WTC11 (cell line): ENCODE results near the gene IP6K3. TPM values are rescaled to one million over a fixed set of nuclear protein-coding genes. Genes with fewer than 3 reads are reported as not detected.

Experiments used
- ATAC-seq: fragments of 200-7000 bp; cut with Tn5 transposase; 2 replicates; pipeline ENCODE4 v1.10.0; 2021; ENCODE audit warnings: mild to moderate bottlenecking, moderate library complexity
- CTCF ChIA-PET: fragments of 300-600 bp; sonication (Branson Sonifier 250); formaldehyde crosslinking; loops from one replicate; lab custom pipeline; 2021; ENCODE audit warnings: antibody characterized with exemption; lab: Charles Lee
- POLR2A ChIA-PET: fragments of 350-600 bp; sonication (Branson Sonifier 250); formaldehyde crosslinking; loops from one replicate; lab custom pipeline; 2021; ENCODE audit warnings: antibody characterized with exemption; lab: Charles Lee
- DNase-seq: peaks from one replicate; pipeline ENCODE4 v3.0.0; 2021; ENCODE audit warnings: low spot score
- H3K27ac Mint-ChIP-seq: 2 replicates; pipeline ENCODE4 v1.8.0; 2021; ENCODE audit warnings: mixed read lengths
- H3K27me3 Mint-ChIP-seq: 2 replicates; pipeline ENCODE4 v1.8.0; 2021; ENCODE audit warnings: low read depth, mild to moderate bottlenecking, moderate library complexity, mixed read lengths
- H3K36me3 Mint-ChIP-seq: 2 replicates; pipeline ENCODE4 v1.8.0; 2021; ENCODE audit warnings: mixed read lengths
- H3K4me1 Mint-ChIP-seq: 2 replicates; pipeline ENCODE4 v1.8.0; 2022; ENCODE audit warnings: mixed read lengths
- H3K4me3 Mint-ChIP-seq: 2 replicates; pipeline ENCODE4 v1.8.0; 2021; ENCODE audit warnings: mild to moderate bottlenecking, moderate library complexity, mixed read lengths
- H3K9me3 Mint-ChIP-seq: 2 replicates; pipeline ENCODE4 v1.8.0; 2021; ENCODE audit warnings: mixed read lengths
- GABPB1 ChIP-seq: sonication (generic); formaldehyde crosslinking; IDR thresholded peaks from 2 replicates; pipeline ENCODE4 v1.8.1; 2023; ENCODE audit warnings: mild to moderate bottlenecking, missing genetic modification reagents
- GTF2I ChIP-seq: fragments of 250-450 bp; sonication (Bioruptor Pico); conservative IDR thresholded peaks from 2 replicates; pipeline ENCODE4 v1.4.0; 2021; ENCODE audit warnings: mild to moderate bottlenecking
- JAZF1 ChIP-seq: fragments of 250-450 bp; sonication (Bioruptor Pico); IDR thresholded peaks from 2 replicates; pipeline ENCODE4 v1.9.0; 2021; ENCODE audit warnings: moderate library complexity, mild to moderate bottlenecking, inconsistent platforms
- JUN ChIP-seq: sonication (generic); formaldehyde crosslinking; IDR thresholded peaks from 2 replicates; pipeline ENCODE4 v1.8.0; 2023; ENCODE audit warnings: mild to moderate bottlenecking, missing genetic modification reagents
- KAT7 ChIP-seq: sonication (generic); formaldehyde crosslinking; IDR thresholded peaks from 2 replicates; pipeline ENCODE4 v1.8.1; 2023; ENCODE audit warnings: missing genetic modification reagents, mild to moderate bottlenecking, borderline replicate concordance
- MYBL2 ChIP-seq: sonication (generic); formaldehyde crosslinking; IDR thresholded peaks from 2 replicates; pipeline ENCODE4 v1.8.1; 2023; ENCODE audit warnings: mild to moderate bottlenecking, moderate library complexity, missing genetic modification reagents
- NFE2L1 ChIP-seq: sonication (generic); formaldehyde crosslinking; IDR thresholded peaks from 2 replicates; pipeline ENCODE4 v1.8.1; 2023; ENCODE audit warnings: missing genetic modification reagents
- NR1H2 ChIP-seq: sonication (generic); formaldehyde crosslinking; IDR thresholded peaks from 2 replicates; pipeline ENCODE4 v1.9.0; 2021; ENCODE audit warnings: mild to moderate bottlenecking, moderate library complexity, missing genetic modification reagents
- NR3C1 ChIP-seq: sonication (generic); formaldehyde crosslinking; conservative IDR thresholded peaks from 2 replicates; pipeline ENCODE4 v1.8.1; 2023; ENCODE audit warnings: low read depth, mild to moderate bottlenecking, missing genetic modification reagents
- RELA ChIP-seq: sonication (generic); formaldehyde crosslinking; IDR thresholded peaks from 2 replicates; pipeline ENCODE4 v1.8.1; 2022; ENCODE audit warnings: missing genetic modification reagents, mild to moderate bottlenecking, borderline replicate concordance
- SP1 ChIP-seq: sonication (generic); formaldehyde crosslinking; conservative IDR thresholded peaks from 2 replicates; pipeline ENCODE4 v1.8.1; 2022; ENCODE audit warnings: missing genetic modification reagents
- TEAD4 ChIP-seq: sonication (generic); formaldehyde crosslinking; IDR thresholded peaks from 2 replicates; pipeline ENCODE4 v1.8.0; 2022; ENCODE audit warnings: mild to moderate bottlenecking, missing genetic modification reagents
- ZNF121 ChIP-seq: sonication (generic); formaldehyde crosslinking; IDR thresholded peaks from 2 replicates; pipeline ENCODE4 v1.8.0; 2023; ENCODE audit warnings: missing genetic modification reagents
- ZNF138 ChIP-seq: sonication (generic); formaldehyde crosslinking; conservative IDR thresholded peaks from 2 replicates; pipeline ENCODE4 v1.8.1; 2022; ENCODE audit warnings: mild to moderate bottlenecking, moderate library complexity, missing genetic modification reagents
- ZNF219 ChIP-seq: sonication (generic); formaldehyde crosslinking; IDR thresholded peaks from 2 replicates; pipeline ENCODE4 v1.8.0; 2023; ENCODE audit warnings: missing genetic modification reagents, mild to moderate bottlenecking, borderline replicate concordance
- ZNF263 ChIP-seq: sonication (generic); formaldehyde crosslinking; IDR thresholded peaks from 2 replicates; pipeline ENCODE4 v1.8.1; 2022; ENCODE audit warnings: low read depth, mild to moderate bottlenecking, moderate library complexity, missing genetic modification reagents
- ZNF396 ChIP-seq: fragments of 250-450 bp; sonication (Bioruptor Pico); IDR thresholded peaks from 2 replicates; pipeline ENCODE4 v1.8.0; 2021; ENCODE audit warnings: mild to moderate bottlenecking, moderate library complexity, borderline replicate concordance
- ZNF416 ChIP-seq: fragments of 250-450 bp; sonication (Bioruptor Pico); IDR thresholded peaks from 2 replicates; pipeline ENCODE4 v1.9.0; 2021; ENCODE audit warnings: mild to moderate bottlenecking, inconsistent platforms
- total RNA-seq: library from RNA; stranded (reverse); gene quantifications from 3 replicates; pipeline ENCODE4 v1.2.3, GENCODE V29; 2021
- TF ChIP-seq, protein P1 (sequence below): sonication (generic); formaldehyde crosslinking; IDR thresholded peaks from 2 replicates; pipeline ENCODE4 v1.8.0; 2022; ENCODE audit warnings: missing genetic modification reagents
- TF ChIP-seq, protein P2 (sequence below): fragments of 250-450 bp; sonication (Bioruptor Pico); IDR thresholded peaks from 2 replicates; pipeline ENCODE4 v1.9.0; 2021; ENCODE audit warnings: moderate library complexity, mild to moderate bottlenecking, inconsistent platforms, borderline replicate concordance
- TF ChIP-seq, protein P3 (sequence below): sonication (generic); formaldehyde crosslinking; IDR thresholded peaks from 2 replicates; pipeline ENCODE4 v1.8.0; 2023; ENCODE audit warnings: missing genetic modification reagents, mild to moderate bottlenecking, borderline replicate concordance
- TF ChIP-seq, protein P4 (sequence below): sonication (generic); formaldehyde crosslinking; IDR thresholded peaks from 2 replicates; pipeline ENCODE4 v1.8.0; 2022; ENCODE audit warnings: mild to moderate bottlenecking, missing genetic modification reagents
- TF ChIP-seq, protein P5 (sequence below): sonication (generic); formaldehyde crosslinking; IDR thresholded peaks from 2 replicates; pipeline ENCODE4 v1.8.0; 2023; ENCODE audit warnings: missing genetic modification reagents
- TF ChIP-seq, protein P6 (sequence below): sonication (generic); formaldehyde crosslinking; IDR thresholded peaks from 2 replicates; pipeline ENCODE4 v1.8.0; 2022; ENCODE audit warnings: mild to moderate bottlenecking, missing genetic modification reagents

The IP6K3 gene
- total RNA-seq, 1 experiment from 2014 or later = 1.1 TPM

DNA sequence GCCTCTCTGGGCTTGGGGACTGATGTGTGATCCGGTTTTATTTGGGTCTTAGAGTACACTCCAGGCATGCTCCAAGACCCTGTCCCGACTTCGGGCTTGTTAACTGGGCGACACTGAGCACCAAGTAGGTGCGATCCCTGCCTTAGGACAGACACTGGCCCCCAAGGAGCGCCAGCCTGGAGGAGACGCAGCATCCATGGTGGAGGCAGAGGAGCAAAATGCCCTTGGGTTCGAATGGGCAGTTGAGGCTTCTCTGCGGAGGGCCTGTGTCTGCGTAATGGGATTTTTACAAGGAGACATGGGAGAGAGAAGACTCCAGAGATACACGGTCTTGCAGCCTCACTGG lies 42.8 kb upstream of the IP6K3 start (continued):
- TF ChIP-seq, protein P1, sequence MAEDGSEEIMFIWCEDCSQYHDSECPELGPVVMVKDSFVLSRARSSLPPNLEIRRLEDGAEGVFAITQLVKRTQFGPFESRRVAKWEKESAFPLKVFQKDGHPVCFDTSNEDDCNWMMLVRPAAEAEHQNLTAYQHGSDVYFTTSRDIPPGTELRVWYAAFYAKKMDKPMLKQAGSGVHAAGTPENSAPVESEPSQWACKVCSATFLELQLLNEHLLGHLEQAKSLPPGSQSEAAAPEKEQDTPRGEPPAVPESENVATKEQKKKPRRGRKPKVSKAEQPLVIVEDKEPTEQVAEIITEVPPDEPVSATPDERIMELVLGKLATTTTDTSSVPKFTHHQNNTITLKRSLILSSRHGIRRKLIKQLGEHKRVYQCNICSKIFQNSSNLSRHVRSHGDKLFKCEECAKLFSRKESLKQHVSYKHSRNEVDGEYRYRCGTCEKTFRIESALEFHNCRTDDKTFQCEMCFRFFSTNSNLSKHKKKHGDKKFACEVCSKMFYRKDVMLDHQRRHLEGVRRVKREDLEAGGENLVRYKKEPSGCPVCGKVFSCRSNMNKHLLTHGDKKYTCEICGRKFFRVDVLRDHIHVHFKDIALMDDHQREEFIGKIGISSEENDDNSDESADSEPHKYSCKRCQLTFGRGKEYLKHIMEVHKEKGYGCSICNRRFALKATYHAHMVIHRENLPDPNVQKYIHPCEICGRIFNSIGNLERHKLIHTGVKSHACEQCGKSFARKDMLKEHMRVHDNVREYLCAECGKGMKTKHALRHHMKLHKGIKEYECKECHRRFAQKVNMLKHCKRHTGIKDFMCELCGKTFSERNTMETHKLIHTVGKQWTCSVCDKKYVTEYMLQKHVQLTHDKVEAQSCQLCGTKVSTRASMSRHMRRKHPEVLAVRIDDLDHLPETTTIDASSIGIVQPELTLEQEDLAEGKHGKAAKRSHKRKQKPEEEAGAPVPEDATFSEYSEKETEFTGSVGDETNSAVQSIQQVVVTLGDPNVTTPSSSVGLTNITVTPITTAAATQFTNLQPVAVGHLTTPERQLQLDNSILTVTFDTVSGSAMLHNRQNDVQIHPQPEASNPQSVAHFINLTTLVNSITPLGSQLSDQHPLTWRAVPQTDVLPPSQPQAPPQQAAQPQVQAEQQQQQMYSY (CRISPR knock-in tag) = no peak
- TF ChIP-seq JAZF1 (no peak), ZNF396 (no peak), GABPB1 (CRISPR knock-in tag) (no peak), MYBL2 (no peak)

DNA sequence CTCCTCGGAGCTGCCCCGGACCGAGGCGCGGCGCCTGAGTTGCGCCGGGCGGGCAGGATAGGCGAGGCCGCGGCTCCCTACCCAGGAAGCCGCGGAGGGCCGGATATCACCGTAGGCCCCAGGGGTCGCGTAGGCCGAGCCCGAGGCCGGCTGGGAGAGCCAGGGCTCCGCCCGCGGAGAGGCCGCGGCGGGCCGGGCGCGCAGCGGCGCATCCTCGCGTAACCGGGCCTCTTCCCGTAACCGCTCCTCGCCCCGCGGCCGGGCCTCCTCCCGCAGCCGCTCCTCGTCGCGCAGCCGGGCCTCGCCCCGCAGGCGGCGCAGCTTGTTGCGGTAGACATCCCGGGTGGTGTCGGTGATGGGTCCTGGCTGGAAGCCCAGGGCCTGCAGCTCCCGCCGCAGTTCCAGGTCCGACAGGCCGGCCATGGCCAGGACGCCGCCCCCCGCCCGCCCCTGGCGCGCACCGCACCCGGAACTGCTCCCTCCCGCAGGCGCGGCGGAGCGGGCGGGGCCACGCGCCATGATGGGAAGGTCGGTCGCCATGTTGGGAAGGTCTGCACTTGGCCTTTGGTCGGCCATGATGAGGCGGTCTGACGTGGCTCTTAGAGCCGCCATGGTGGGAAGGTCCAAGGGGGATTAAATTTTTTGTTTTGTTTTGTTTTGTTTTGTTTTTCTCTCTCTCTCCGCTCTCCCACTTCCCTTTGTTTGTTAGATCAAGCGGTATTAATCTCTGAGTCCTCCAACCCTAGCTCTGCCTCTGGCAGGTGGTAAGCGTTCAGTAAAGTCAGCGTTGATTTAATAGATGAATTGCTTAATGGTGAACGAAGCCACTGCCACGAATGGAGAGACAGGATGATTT lies 42.2 kb upstream of the IP6K3 start, which contains the start of gene LEMD2:
TSS of gene LEMD2 (minus strand) at position 437 of the 856 bp plus-strand sequence. CDS start at position 423, 14 bp downstream.
- Mint-ChIP-seq H3K4me3 (peak within 1 kb of the TSS; percentile 86), H3K27ac (peak within 1 kb of the TSS; percentile 86), H3K27me3 (no peaks in the 10 kb centered on the region), H3K4me1 (peaks cover 81% of the 10 kb centered on the region), H3K36me3 (peaks cover 8% of the 10 kb centered on the region), H3K9me3 (no peaks in the 10 kb centered on the region)
- ChIA-PET POLR2A (interaction anchor here (1.3 to 1.4 kb wide), 2 partner anchors 10 to 77 kb away, joined by 4 read pairs; partner anchors contain the start of gene UQCC2), CTCF (interaction anchor here (1.0 to 4.2 kb wide), 3 partner anchors 18 to 34 kb away, joined by 4 to 29 read pairs (median 8); no protein-coding TSS in a partner anchor)
- DNase-seq (peak; percentile 91), ATAC-seq (peak; percentile 81)
- TF ChIP-seq KAT7 = peak; percentile 39; the same call in 1 of the 2 replicates
- TF ChIP-seq, protein P2, sequence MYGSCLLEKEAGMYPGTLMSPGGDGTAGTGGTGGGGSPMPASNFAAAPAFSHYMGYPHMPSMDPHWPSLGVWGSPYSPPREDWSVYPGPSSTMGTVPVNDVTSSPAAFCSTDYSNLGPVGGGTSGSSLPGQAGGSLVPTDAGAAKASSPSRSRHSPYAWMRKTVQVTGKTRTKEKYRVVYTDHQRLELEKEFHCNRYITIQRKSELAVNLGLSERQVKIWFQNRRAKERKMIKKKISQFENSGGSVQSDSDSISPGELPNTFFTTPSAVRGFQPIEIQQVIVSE = no peak
- no peak for TF ChIP-seq ZNF121 (CRISPR knock-in tag)
- TF ChIP-seq, protein P3, sequence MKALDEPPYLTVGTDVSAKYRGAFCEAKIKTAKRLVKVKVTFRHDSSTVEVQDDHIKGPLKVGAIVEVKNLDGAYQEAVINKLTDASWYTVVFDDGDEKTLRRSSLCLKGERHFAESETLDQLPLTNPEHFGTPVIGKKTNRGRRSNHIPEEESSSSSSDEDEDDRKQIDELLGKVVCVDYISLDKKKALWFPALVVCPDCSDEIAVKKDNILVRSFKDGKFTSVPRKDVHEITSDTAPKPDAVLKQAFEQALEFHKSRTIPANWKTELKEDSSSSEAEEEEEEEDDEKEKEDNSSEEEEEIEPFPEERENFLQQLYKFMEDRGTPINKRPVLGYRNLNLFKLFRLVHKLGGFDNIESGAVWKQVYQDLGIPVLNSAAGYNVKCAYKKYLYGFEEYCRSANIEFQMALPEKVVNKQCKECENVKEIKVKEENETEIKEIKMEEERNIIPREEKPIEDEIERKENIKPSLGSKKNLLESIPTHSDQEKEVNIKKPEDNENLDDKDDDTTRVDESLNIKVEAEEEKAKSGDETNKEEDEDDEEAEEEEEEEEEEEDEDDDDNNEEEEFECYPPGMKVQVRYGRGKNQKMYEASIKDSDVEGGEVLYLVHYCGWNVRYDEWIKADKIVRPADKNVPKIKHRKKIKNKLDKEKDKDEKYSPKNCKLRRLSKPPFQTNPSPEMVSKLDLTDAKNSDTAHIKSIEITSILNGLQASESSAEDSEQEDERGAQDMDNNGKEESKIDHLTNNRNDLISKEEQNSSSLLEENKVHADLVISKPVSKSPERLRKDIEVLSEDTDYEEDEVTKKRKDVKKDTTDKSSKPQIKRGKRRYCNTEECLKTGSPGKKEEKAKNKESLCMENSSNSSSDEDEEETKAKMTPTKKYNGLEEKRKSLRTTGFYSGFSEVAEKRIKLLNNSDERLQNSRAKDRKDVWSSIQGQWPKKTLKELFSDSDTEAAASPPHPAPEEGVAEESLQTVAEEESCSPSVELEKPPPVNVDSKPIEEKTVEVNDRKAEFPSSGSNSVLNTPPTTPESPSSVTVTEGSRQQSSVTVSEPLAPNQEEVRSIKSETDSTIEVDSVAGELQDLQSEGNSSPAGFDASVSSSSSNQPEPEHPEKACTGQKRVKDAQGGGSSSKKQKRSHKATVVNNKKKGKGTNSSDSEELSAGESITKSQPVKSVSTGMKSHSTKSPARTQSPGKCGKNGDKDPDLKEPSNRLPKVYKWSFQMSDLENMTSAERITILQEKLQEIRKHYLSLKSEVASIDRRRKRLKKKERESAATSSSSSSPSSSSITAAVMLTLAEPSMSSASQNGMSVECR (CRISPR knock-in tag) = 0 out of 2 replicates have a peak, but pooled peaks have one; percentile 64
- TF ChIP-seq, protein P4, sequence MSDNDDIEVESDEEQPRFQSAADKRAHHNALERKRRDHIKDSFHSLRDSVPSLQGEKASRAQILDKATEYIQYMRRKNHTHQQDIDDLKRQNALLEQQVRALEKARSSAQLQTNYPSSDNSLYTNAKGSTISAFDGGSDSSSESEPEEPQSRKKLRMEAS = peak; percentile 33; the same call in 1 of the 2 replicates
- TF ChIP-seq ZNF416 (CRISPR knock-in tag) = peak; percentile 46; the same call in 1 of the 2 replicates
- TF ChIP-seq SP1 (CRISPR knock-in tag) = peak; percentile 97
- TF ChIP-seq NR3C1 (CRISPR knock-in tag) = no peak
- TF ChIP-seq ZNF138 = no peak
- TF ChIP-seq, protein P5, sequence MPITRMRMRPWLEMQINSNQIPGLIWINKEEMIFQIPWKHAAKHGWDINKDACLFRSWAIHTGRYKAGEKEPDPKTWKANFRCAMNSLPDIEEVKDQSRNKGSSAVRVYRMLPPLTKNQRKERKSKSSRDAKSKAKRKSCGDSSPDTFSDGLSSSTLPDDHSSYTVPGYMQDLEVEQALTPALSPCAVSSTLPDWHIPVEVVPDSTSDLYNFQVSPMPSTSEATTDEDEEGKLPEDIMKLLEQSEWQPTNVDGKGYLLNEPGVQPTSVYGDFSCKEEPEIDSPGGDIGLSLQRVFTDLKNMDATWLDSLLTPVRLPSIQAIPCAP (CRISPR knock-in tag) = no peak
- 0 out of 2 replicates have a peak, but pooled peaks have one; percentile 62 for TF ChIP-seq NFE2L1 (CRISPR knock-in tag)
- TF ChIP-seq TEAD4 = no peak
- TF ChIP-seq NR1H2 (CRISPR knock-in tag) = no peak
- TF ChIP-seq ZNF263 (CRISPR knock-in tag) = no peak
- TF ChIP-seq GTF2I (CRISPR knock-in tag) = no peak
- TF ChIP-seq RELA (CRISPR knock-in tag) = 0 out of 2 replicates have a peak, but pooled peaks have one; percentile 59
- TF ChIP-seq, protein P6, sequence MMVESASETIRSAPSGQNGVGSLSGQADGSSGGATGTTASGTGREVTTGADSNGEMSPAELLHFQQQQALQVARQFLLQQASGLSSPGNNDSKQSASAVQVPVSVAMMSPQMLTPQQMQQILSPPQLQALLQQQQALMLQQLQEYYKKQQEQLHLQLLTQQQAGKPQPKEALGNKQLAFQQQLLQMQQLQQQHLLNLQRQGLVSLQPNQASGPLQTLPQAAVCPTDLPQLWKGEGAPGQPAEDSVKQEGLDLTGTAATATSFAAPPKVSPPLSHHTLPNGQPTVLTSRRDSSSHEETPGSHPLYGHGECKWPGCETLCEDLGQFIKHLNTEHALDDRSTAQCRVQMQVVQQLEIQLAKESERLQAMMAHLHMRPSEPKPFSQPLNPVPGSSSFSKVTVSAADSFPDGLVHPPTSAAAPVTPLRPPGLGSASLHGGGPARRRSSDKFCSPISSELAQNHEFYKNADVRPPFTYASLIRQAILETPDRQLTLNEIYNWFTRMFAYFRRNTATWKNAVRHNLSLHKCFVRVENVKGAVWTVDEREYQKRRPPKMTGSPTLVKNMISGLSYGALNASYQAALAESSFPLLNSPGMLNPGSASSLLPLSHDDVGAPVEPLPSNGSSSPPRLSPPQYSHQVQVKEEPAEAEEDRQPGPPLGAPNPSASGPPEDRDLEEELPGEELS (CRISPR knock-in tag) = peak; percentile 86; the same call in 1 of the 2 replicates
- peak; percentile 59; the same call in 1 of the 2 replicates for TF ChIP-seq JUN (CRISPR knock-in tag)
- TF ChIP-seq ZNF219 (CRISPR knock-in tag) = peak; percentile 82; the same call in 1 of the 2 replicates
